K562 (cell line): Measurements from ENCODE around the gene LYPD6B. TPM values are rescaled to one million over a fixed set of nuclear protein-coding genes. Genes with fewer than 3 reads are reported as not detected.

ENCODE experiments used
- ATAC-seq: fragments of 200-7000 bp; cut with Tn5 transposase; 3 replicates; pipeline ENCODE4 v1.9.1; 2020; ENCODE audit warnings: moderate library complexity
- BruUV-seq: library from RNA; stranded (reverse); fragments of 400-500 nt; replicated peaks from 2 replicates; lab custom pipeline; 2021; lab: Mats Ljungman, UMichigan
- CTCF ChIA-PET: fragments of 300-600 bp; formaldehyde crosslinking; extraction: SDS; loops from one replicate; lab custom pipeline; 2021; ENCODE audit warnings: low intra/inter-chr PET ratio; lab: Yijun Ruan, JAX
- POLR2A ChIA-PET: fragments of 300-600, 350-650 bp; sonication (Branson Sonifier 250); formaldehyde crosslinking; extraction: SDS; loops from one replicate; lab custom pipeline; 2021; ENCODE audit warnings: antibody characterized with exemption, inconsistent platforms; lab: Yijun Ruan, JAX
- DNase-seq, 4 experiments: peaks; one replicate each; pipeline versions ENCODE4 v3.0.0 to v3.0.0-alpha.2; 2011 to 2018; ENCODE audit warnings: low spot score in 3 of 4, mixed read lengths in 3 of 4; ENCODE audit errors: extremely low read depth in 1 of 4
- FAIRE-seq: peaks from 2 replicates; lab custom pipeline; 2011; peaks lifted over from hg19 to GRCh38; lab: Jason Lieb, UNC
- H2AFZ ChIP-seq: 2 replicates; pipeline ENCODE4 v1.6.0; 2011; ENCODE audit warnings: low read depth, low read length, control low read depth, inconsistent platforms
- H3K27ac ChIP-seq: fragments of 200-600 bp; 3 replicates; pipeline ENCODE4 v1.8.0; 2011; ENCODE audit warnings: low read depth, mild to moderate bottlenecking, control low read depth, inconsistent platforms, low read length, moderate library complexity, mixed read lengths; ENCODE audit errors: extremely low read depth
- H3K27me3 ChIP-seq, 2 experiments: fragments of 300-600 bp in 1 of 2; 2 replicates in 1 of 2; 3 replicates in 1 of 2; pipeline versions ENCODE4 v1.6.0 to v1.8.0; 2011; ENCODE audit warnings: inconsistent platforms in 2 of 2, low read length in 2 of 2, mild to moderate bottlenecking in 1 of 2, mixed read lengths in 1 of 2, moderate library complexity in 1 of 2; ENCODE audit not compliant: control insufficient read depth in 2 of 2, insufficient read depth in 2 of 2
- H3K36me3 ChIP-seq: fragments of 300-600 bp; 3 replicates; pipeline ENCODE4 v1.8.0; 2011; ENCODE audit warnings: mild to moderate bottlenecking, low read length, inconsistent platforms; ENCODE audit not compliant: control insufficient read depth, insufficient read depth
- H3K4me1 ChIP-seq, 2 experiments: fragments of 200-600 bp in 1 of 2; replicated peaks in 1 of 2; 2 replicates in 1 of 2; 3 replicates in 1 of 2; pipeline versions ENCODE4 v1.5.1 to v1.8.0; 2011; ENCODE audit warnings: inconsistent platforms in 2 of 2, low read length in 2 of 2, mild to moderate bottlenecking in 1 of 2, mixed read lengths in 1 of 2, moderate library complexity in 1 of 2; ENCODE audit not compliant: control insufficient read depth in 2 of 2, insufficient read depth in 2 of 2
- H3K4me2 ChIP-seq: 2 replicates; pipeline ENCODE4 v1.6.1; 2011; ENCODE audit warnings: low read length, control low read depth, inconsistent platforms, mixed read lengths; ENCODE audit not compliant: insufficient read depth
- H3K4me3 ChIP-seq: fragments of 200-600 bp; sonication (generic), shearing (Covaris generic); 2 replicates; pipeline ENCODE4 v1.5.1; 2016; ENCODE audit warnings: control low read depth, inconsistent platforms
- H3K79me2 ChIP-seq: fragments of 200-600 bp; 3 replicates; pipeline ENCODE4 v1.8.0; 2011; ENCODE audit warnings: low read length, inconsistent platforms; ENCODE audit not compliant: control insufficient read depth, insufficient read depth
- H3K9ac ChIP-seq, 2 experiments: 2 replicates each; pipeline versions ENCODE4 v1.6.0 to v1.6.1; 2011; ENCODE audit warnings: low read depth in 2 of 2, low read length in 2 of 2, control low read depth in 1 of 2, inconsistent platforms in 1 of 2, mild to moderate bottlenecking in 1 of 2, mixed read lengths in 1 of 2; ENCODE audit not compliant: insufficient read depth in 1 of 2
- H3K9me1 ChIP-seq: one replicate; pipeline ENCODE4 v1.6.0; 2011; ENCODE audit warnings: inconsistent platforms, mild to moderate bottlenecking, low read length, moderate library complexity; ENCODE audit not compliant: control insufficient read depth, insufficient read depth
- H3K9me3 ChIP-seq: replicated peaks from 2 replicates; pipeline ENCODE4 v1.5.1; 2011; ENCODE audit warnings: low read depth, low read length, inconsistent platforms; ENCODE audit not compliant: control insufficient read depth, insufficient read depth
- H4K20me1 ChIP-seq: replicated peaks from 2 replicates; pipeline ENCODE4 v1.6.1; 2011; ENCODE audit warnings: low read length, inconsistent platforms, mixed read lengths; ENCODE audit not compliant: control insufficient read depth, insufficient read depth
- EZH2 ChIP-seq: IDR thresholded peaks from 2 replicates; pipeline ENCODE4 v1.6.1; 2012; ENCODE audit warnings: low read depth, mild to moderate bottlenecking, inconsistent platforms, low read length, borderline replicate concordance
- HCFC1 ChIP-seq: IDR thresholded peaks from 2 replicates; pipeline ENCODE4 v1.6.1; 2012; ENCODE audit warnings: low read depth, low read length, improper control_type of control experiment
- KHSRP ChIP-seq: fragments of 450-650 bp; IDR thresholded peaks from 2 replicates; pipeline ENCODE4 v1.6.1; 2017
- MECOM ChIP-seq: fragments of 250-450 bp; sonication (Bioruptor Pico); IDR thresholded peaks from 2 replicates; pipeline ENCODE4 v1.8.0; 2022; ENCODE audit warnings: inconsistent platforms
- MED1 ChIP-seq: sonication (generic); formaldehyde crosslinking; IDR thresholded peaks from 2 replicates; pipeline ENCODE4 v1.8.1; 2023; ENCODE audit warnings: missing genetic modification reagents, borderline replicate concordance
- NFE2 ChIP-seq: IDR thresholded peaks from 2 replicates; pipeline ENCODE4 v1.6.1; 2014; ENCODE audit warnings: antibody characterized with exemption, low read depth
- NFIC ChIP-seq: fragments of 450-650 bp; IDR thresholded peaks from 2 replicates; pipeline ENCODE4 v1.6.1; 2017; ENCODE audit warnings: mild to moderate bottlenecking, inconsistent platforms
- POLR2AphosphoS5 ChIP-seq: IDR thresholded peaks from 2 replicates; pipeline ENCODE4 v1.6.1; 2011; ENCODE audit warnings: mild to moderate bottlenecking, low read depth, low read length, moderate library complexity; ENCODE audit not compliant: control insufficient read depth, insufficient read depth
- RBBP5 ChIP-seq: fragments of 200-600 bp; sonication (generic); IDR thresholded peaks from 2 replicates; pipeline ENCODE4 v1.6.1; 2012; ENCODE audit warnings: borderline replicate concordance, mild to moderate bottlenecking, low read length, control low read depth, inconsistent platforms; ENCODE audit not compliant: insufficient read depth, poor library complexity, severe bottlenecking
- ZBTB7A ChIP-seq: IDR thresholded peaks from 2 replicates; pipeline ENCODE4 v1.6.1; 2011; ENCODE audit warnings: low read depth, mild to moderate bottlenecking, low read length, moderate library complexity, borderline replicate concordance; ENCODE audit not compliant: control insufficient read depth
- ZNF174 ChIP-seq: fragments of 250-450 bp; sonication (Bioruptor Pico); IDR thresholded peaks from 2 replicates; pipeline ENCODE4 v1.4.0; 2020; ENCODE audit warnings: mild to moderate bottlenecking
- ZNF551 ChIP-seq: fragments of 250-450 bp; sonication (Bioruptor Pico); IDR thresholded peaks from 2 replicates; pipeline ENCODE4 v1.5.0; 2021; ENCODE audit warnings: mild to moderate bottlenecking, moderate library complexity
- WGBS: fragments of 100-300 bp; shearing (Covaris generic); methylation state at CpG from one replicate; pipeline ENCODE4 v1.1.6; 2016; ENCODE audit warnings: low coverage, mixed read lengths; ENCODE audit not compliant: insufficient coverage; ENCODE audit errors: missing lambda C conversion rate; 5-methylcytosine and 5-hydroxymethylcytosine counted together
- in situ Hi-C: fragments of 300-500 bp; cut with MboI; formaldehyde crosslinking; loops from 4 replicates; pipeline ENCODE4 v1.15.0; 2018; ENCODE audit warnings: inconsistent platforms, mixed read lengths
- intact Hi-C: fragments of 100-400 bp; cut with micrococcal nuclease; formaldehyde crosslinking; loops from 2 replicates; pipeline ENCODE4 v1.14.2; 2022
- polyA plus RNA-seq, 8 experiments: library from polyadenylated mRNA; depleted of rRNA in 4 of 8; stranded (reverse) in 5 of 8; unstranded in 3 of 8; fragments of >200 nt; fragmentation: Nextera tagmentation in 2 of 8; fragmentation: Illumina TruSeq in 1 of 8; extraction: Ambion mirVana in 2 of 8; extraction: Trizol in 1 of 8; gene quantifications; 2 replicates each; pipeline versions ENCODE4 v1.2.1 to v1.2.3, GENCODE V29; 2011 to 2014; ENCODE audit warnings: inconsistent platforms in 1 of 8, missing spikeins in 1 of 8
- total RNA-seq, 7 experiments: library from RNA; depleted of rRNA in 6 of 7; stranded (reverse); fragments of >200 nt in 6 of 7; fragmentation: Illumina TruSeq in 2 of 7; extraction: Trizol in 2 of 7; gene quantifications; 2 replicates each; pipeline versions ENCODE4 v1.2.1 to v1.2.3, GENCODE V29; 2011 to 2021; ENCODE audit warnings: low replicate concordance in 1 of 7
- TF ChIP-seq, protein P1 (sequence below): fragments of 150-350 bp; IDR thresholded peaks from 2 replicates; pipeline ENCODE4 v1.6.1; 2014; ENCODE audit warnings: low read depth, mild to moderate bottlenecking, low read length, borderline replicate concordance
- TF ChIP-seq, protein P2 (sequence below): sonication (generic); formaldehyde crosslinking; IDR thresholded peaks from 2 replicates; pipeline ENCODE4 v1.8.0; 2022; ENCODE audit warnings: mild to moderate bottlenecking, missing genetic modification reagents

LYPD6B gene
- total and polyA plus RNA-seq, 9 of the 15 experiments (the other 6 are each of a cell fraction or from before 2014, with no cell fraction given), result not detected

DNA sequence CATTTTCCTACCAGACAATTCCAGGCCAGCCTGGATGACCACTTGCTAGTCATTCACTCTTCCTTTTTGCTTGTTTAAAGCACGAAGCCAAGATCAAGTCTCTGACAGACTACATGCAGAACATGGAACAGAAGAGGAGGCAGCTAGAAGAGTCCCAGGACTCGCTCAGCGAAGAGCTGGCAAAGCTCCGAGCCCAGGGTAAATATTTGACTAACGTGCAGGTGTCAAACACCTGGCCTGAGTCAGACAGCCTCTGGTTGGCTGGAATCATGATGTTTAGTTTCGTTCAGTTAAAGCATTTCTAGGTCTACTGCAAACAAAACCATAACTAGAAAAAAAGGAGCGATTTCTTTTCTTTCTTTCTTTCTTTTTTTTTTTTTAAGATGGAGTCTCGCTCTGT lies 44.2 kb upstream of the LYPD6B start:
- Histone ChIP-seq H3K9ac (no peak overlapping the region), H3K4me2 (no peak overlapping the region), H3K4me3 (no peak overlapping the region), H3K36me3 (no peaks in the 10 kb centered on the region), H3K27ac (no peak overlapping the region), H2AFZ (no peak overlapping the region), H3K9me3 (no peaks in the 10 kb centered on the region), H4K20me1 (no peaks in the 10 kb centered on the region), H3K27me3 (peaks cover 5 to 8% of the 10 kb centered on the region in 2 experiments; a peak in 1 of 5 replicates), H3K4me1 (no peaks in the 10 kb centered on the region), H3K79me2 (no peaks in the 10 kb centered on the region), H3K9me1 (no peaks in the 10 kb centered on the region)
- no peak for ATAC-seq
- no TSS peak for BruUV-seq
- intact Hi-C loops, result no loop called here
- TF ChIP-seq NFIC, result no peak
- no peak for TF ChIP-seq EZH2
- TF ChIP-seq, protein P1, sequence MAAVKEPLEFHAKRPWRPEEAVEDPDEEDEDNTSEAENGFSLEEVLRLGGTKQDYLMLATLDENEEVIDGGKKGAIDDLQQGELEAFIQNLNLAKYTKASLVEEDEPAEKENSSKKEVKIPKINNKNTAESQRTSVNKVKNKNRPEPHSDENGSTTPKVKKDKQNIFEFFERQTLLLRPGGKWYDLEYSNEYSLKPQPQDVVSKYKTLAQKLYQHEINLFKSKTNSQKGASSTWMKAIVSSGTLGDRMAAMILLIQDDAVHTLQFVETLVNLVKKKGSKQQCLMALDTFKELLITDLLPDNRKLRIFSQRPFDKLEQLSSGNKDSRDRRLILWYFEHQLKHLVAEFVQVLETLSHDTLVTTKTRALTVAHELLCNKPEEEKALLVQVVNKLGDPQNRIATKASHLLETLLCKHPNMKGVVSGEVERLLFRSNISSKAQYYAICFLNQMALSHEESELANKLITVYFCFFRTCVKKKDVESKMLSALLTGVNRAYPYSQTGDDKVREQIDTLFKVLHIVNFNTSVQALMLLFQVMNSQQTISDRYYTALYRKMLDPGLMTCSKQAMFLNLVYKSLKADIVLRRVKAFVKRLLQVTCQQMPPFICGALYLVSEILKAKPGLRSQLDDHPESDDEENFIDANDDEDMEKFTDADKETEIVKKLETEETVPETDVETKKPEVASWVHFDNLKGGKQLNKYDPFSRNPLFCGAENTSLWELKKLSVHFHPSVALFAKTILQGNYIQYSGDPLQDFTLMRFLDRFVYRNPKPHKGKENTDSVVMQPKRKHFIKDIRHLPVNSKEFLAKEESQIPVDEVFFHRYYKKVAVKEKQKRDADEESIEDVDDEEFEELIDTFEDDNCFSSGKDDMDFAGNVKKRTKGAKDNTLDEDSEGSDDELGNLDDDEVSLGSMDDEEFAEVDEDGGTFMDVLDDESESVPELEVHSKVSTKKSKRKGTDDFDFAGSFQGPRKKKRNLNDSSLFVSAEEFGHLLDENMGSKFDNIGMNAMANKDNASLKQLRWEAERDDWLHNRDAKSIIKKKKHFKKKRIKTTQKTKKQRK, result no peak
- no peak for TF ChIP-seq MED1
- TF ChIP-seq HCFC1, result no peak
- no peak for TF ChIP-seq RBBP5
- TF ChIP-seq KHSRP, result no peak
- TF ChIP-seq, protein P2, sequence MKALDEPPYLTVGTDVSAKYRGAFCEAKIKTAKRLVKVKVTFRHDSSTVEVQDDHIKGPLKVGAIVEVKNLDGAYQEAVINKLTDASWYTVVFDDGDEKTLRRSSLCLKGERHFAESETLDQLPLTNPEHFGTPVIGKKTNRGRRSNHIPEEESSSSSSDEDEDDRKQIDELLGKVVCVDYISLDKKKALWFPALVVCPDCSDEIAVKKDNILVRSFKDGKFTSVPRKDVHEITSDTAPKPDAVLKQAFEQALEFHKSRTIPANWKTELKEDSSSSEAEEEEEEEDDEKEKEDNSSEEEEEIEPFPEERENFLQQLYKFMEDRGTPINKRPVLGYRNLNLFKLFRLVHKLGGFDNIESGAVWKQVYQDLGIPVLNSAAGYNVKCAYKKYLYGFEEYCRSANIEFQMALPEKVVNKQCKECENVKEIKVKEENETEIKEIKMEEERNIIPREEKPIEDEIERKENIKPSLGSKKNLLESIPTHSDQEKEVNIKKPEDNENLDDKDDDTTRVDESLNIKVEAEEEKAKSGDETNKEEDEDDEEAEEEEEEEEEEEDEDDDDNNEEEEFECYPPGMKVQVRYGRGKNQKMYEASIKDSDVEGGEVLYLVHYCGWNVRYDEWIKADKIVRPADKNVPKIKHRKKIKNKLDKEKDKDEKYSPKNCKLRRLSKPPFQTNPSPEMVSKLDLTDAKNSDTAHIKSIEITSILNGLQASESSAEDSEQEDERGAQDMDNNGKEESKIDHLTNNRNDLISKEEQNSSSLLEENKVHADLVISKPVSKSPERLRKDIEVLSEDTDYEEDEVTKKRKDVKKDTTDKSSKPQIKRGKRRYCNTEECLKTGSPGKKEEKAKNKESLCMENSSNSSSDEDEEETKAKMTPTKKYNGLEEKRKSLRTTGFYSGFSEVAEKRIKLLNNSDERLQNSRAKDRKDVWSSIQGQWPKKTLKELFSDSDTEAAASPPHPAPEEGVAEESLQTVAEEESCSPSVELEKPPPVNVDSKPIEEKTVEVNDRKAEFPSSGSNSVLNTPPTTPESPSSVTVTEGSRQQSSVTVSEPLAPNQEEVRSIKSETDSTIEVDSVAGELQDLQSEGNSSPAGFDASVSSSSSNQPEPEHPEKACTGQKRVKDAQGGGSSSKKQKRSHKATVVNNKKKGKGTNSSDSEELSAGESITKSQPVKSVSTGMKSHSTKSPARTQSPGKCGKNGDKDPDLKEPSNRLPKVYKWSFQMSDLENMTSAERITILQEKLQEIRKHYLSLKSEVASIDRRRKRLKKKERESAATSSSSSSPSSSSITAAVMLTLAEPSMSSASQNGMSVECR (CRISPR knock-in tag), result no peak
- no peak for TF ChIP-seq POLR2AphosphoS5
- TF ChIP-seq ZNF174 (CRISPR knock-in tag), result no peak
- no peak for TF ChIP-seq NFE2
- TF ChIP-seq ZBTB7A, result no peak
- TF ChIP-seq ZNF551 (CRISPR knock-in tag), result no peak
- TF ChIP-seq MECOM (CRISPR knock-in tag), result no peak
- WGBS, result under 1% methylated on average over 8 of the region's 8 CpGs
- ChIA-PET POLR2A (no interaction called here), CTCF (interaction anchor here (0.7 kb wide), 1 partner anchor 336 kb away, joined by 3 read pairs; no protein-coding TSS in a partner anchor)
- no peak for FAIRE-seq
- no peak for DNase-seq
- in situ Hi-C loops, result loop anchor here (25.0 kb wide), 1 partner anchor 1057 kb away; no protein-coding TSS in a partner anchor
